Measurements from ENCODE around the gene AP3D1.
"Not testable (repeated sequence)": the region's sequence is repeated elsewhere in the genome, so short reads cannot be mapped to it uniquely, and the experiment has no call there.

AP3D1 gene

DNA sequence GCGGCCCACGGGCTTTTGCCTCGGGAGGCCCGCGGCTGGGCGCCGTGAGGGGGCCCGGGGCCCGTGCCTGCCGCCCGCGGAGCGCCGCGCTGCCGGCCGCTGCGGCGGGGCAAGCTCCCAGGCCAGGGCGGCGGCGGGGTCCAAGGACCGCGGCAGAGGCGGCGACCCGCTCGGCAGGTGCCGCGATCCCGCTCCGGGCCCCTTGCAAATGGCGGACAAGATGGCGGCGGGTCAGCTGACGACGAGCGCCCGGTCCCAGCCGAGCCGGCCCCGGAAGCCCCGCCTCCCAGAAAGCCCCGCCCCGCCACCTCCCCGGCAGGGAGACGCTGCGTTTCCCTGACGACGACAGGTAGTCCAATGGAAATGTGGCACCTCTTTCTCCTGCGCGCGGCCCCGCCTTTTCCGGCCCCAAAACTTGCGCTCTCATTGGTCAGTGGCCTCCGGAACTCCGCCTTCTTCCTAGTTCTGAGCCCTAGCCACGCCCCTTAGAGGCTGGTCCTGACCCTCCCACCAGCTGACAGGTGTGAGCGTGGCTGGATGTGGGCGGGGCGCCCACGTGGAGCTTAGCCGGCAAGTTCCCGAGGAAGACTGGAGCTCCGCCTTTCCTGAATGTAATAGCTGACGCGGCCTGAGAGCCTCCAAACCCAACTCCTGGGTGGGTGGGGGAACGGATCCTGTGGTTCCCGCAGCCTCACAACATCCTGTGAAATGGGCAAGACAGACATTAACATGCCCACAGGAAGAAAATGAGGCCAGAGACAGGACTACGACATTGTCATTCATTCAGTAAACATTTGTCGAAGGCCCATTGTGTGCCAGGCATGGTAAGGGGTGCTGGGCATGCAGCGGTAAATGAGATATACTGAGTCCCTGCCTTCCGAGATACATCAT, at the start of gene AP3D1:
AP3D1 (minus strand) TSS at position 228 of the 891 bp plus-strand sequence. CDS start 232 bp downstream, outside the sequence.
- peak; percentile 99 for DNase-seq

DNA sequence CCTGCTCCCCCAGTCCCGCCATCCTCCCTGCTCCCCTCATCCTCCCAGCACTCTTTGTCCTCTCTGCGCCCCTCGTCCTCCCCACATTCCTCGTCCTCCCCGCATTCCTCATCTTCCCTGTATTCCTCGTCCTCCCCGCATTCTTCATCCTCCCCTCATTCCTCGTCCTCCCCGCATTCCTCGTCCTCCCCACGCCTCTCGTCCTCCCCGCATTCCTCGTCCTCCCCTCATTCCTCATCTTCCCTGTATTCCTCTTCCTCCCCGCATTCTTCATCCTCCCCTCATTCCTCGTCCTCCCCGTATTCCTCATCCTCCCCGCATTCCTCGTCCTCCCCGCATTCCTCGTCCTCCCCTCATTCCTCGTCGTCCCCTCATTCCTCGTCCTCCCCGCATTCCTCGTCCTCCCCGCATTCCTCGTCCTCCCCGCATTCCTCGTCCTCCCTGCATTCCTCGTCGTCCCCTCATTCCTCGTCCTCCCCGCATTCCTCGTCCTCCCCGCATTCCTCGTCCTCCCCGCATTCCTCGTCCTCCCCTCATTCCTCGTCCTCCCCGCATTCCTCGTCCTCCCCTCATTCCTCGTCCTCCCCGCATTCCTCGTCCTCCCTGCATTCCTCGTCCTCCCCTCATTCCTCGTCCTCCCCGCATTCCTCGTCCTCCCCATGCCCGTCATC, 49.4 kb upstream of the AP3D1 start:
- not testable (repeated sequence) for DNase-seq

DNA sequence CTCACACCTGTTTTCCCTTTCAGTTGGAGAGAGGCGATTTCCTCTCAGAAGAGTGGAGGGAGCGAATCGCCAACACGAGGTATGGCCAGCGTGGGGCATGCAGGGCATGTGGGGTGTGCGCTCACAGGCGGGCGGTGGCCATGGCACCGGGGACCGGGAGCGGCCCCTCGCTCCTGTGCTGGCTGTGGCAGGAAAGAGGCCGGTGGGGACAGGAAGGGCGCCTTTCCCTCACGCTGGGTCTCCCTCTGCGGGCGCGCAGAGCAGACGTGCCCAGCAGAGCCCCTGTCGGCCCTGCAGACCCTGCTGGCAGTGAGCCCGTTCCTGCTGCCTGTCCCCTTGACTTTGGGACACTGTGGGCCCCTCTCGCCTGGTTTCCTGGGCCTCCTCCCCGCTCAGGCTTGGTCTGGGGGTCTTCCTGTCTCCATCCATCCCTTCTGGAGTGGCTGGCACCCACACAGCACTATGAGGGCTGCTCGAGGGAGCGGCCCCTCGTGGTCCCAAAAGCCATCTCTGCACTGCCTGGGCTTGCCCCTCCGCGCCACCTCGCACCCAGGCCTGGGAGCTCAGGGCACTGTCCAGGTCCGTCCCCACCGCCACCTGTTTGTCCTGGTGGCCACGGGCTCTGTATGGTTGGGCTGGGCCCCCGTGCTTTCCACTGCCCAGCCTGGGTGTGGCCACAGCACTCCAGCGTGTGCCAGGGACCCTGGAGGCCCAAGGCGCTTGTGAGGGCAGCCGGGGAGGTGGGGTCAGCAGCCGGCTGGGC, 48.7 kb upstream of the AP3D1 start:
- no peak for DNase-seq

DNA sequence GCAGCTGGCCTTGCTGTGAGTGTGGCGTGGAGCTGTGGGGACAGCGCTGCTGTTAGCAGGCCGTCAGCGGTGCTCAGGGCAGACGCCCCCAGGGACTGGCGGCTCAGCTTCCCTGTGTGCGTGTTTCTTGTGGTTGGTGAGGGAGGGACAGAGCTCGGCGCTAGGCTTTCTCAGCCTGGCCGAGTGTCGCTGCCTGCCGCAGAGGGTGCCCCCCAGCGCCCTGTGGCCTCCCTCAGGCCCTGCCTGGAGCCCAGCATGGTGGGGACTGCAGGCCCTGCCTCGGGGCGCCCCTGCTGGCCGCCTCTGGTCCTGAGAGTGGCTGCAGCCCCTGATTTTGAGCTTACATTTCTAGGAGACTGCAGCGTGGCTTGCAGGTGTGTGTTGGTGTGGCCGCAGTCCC, 47.8 kb upstream of the AP3D1 start:
- peak; percentile 7 for DNase-seq

DNA sequence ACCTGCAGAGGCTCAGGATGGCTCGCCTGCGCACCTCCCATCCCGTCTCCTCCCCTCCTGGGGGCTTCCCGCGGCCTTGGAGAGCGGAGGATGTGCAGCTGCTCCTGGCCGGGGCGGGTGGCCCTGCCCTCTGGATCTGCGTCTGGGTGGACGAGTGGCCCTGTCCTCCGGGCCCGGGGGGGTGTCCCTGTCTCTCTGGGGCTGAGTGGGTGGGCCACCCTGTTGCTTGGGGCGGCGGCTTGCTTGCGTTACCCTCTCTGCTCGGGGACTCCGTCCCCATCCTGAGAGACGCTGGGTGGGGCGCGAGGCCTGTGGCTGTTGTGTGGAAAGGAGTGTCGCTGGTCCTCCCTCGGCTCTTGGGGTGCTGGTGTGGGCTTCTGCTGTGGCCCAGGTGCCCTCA, 47.0 kb upstream of the AP3D1 start:
- no peak for DNase-seq

DNA sequence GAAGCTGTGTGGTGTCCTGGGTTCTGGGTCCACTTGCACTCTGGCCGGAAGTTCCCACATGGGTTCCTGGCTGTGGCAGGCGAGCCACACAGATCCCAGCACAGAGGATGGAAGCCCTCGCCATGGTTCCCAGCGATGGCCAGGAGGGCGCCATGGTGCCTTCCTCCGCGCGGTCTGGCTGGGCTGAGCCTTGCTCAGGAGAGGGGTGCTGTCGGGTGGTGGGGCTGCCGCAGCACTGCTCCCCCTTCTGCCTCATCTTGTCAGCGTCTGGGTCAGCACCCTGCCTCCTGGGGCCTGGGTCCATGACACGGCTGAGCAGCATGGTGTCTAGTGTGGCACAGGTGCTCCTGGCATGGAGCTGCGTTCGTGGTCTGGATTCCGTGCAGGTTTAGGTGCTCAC, 45.9 kb upstream of the AP3D1 start:
- no peak for DNase-seq

DNA sequence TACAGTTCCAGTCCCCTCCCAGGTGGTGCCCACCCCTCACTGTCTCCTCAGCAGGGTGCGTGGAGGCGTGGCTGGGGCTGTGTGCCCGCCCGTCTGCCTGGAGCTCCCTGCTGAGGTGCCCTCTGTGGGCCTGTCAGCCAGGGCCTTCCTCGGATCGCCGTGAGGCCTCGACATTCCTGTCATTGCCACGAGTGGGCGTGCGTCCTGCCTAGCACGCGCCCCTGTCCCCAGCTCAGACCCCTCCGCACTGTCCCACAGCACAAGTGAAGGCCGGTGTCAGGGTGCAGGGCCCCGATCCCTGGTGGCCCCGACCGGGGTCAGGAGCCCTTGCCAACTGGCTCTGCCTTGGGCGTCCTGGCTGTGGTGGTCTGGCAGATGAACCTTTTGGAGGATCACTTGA, 44.5 kb upstream of the AP3D1 start:
- no peak for DNase-seq

DNA sequence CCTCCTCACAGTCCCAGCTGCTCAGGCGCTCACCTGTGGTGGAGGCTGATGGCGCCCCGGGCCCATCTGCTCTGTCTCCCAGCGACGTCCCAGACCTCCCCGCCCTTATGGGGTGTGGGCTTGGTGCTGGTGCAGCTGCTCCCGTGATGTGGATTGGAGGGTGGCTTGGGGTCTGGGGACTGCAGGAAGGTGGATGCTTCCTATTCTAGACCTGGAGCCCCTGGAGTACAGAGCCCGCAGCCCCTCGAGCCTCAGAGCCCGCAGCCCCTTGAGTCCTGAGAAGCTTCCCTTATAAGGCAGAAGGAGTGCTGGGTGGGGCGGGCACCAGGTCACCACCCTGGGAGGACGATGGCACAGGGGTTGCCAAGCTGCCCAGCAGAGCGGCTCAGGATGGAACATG, 44.0 kb upstream of the AP3D1 start:
- no peak for DNase-seq

DNA sequence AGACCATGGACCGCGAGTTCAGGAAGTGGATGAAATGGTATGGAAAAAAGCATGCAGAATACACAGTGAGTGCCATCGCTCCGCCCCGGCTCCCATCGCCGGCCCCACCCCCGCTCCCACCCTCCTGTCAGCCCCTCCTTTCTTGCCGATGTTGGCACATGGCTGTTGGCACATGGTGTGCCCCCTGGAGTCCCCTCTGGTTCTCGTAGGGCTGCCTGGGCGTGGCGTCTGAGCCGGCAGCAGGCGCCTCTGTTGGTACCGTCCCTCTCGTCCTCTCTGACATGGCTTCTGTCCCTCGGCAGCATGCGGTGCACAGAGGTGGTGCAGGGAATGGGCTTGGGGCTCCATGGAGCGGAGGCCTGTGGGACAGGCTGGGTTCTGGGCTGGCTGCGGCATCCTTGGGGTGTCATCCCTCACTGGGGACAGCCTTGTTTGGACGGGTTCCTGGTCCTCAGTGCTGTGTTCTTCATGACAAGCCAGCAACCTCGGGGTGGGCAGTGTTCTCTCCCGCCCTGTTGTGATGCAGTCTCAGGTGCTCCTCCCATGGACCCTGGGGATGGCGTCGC, 43.2 kb upstream of the AP3D1 start:
- no peak for DNase-seq

DNA sequence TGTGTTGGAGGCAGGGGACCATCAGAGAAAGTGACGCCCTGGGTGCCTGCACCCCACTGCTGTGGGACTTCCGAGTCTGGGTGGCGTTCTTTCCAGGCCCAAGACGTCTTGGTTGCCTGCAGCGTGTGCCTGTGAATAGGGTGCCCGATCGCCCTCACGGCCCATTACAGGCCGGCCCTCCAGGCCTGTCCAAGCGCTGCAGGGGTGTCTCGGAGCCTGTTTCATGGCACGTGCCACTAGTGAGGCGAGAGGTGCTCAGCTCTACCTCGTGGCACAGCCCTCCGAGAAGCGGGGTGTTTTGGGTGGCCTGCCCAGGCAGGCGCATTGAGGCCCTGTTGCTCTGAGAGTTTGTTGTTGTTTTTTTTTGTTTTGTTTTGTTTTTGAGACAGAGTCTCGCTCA, 42.4 kb upstream of the AP3D1 start:
- DNase-seq = no peak

DNA sequence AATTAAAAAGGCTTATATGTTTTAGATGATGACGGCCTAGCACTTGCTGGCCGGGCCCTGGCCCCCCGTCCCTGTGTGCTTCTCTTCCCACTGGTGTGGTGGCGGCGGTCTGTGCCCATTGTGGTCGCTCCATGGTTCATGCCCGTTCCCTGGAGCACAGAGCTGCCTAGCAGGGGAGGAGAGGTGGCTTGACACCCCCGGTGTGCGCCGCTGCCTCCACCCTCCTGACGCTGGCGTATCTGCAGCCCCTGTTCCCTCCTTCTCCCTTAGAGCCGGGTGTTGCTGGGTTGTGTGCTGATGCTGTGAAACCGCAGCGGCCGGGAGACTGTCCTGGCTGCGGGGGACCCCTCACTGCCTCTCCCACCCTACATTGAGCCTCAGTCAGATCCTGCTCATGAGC, 41.5 kb upstream of the AP3D1 start:
- DNase-seq = no peak

DNA sequence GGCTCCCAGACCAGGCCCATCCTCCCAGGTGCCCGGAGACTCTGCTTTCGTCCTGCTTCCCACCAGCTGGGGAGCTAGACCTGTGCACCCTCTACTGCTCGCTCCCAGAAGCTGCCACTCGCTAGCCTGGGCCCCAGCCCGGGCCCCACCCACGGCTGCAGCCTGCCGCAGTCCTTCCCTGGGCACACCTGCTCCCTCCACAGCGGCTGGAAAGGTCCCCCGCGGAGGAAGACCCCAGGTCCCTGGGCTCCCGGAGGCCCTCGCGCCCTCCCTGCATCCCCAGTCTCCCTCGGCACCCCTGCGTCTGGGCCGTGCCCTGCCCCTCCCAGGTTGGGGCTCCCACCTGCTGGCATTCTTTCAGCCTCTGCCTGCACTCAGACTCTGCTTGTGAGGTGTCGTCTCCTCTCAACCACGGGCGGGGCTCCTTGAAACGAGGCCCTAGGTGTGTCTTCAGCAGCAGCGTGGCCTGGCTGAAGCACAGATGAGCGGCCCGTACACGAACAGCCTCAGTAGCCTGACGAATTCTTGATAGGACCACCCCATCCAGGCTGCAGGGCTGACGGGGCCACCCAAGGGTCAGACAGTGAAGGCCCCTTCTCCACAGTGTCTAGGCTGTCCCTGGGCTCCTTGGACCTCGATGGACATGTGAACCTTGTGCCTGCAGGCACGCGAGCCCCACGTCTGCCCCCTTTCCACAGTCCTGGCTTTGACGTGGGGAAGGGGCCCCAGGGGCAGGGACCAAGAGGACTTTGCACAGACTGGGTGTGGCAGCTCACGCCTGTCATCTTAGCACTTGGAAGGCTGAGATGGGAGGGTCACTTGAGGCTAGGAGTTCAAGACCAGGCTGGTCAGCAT, 40.3 kb upstream of the AP3D1 start:
- no peak for DNase-seq

DNA sequence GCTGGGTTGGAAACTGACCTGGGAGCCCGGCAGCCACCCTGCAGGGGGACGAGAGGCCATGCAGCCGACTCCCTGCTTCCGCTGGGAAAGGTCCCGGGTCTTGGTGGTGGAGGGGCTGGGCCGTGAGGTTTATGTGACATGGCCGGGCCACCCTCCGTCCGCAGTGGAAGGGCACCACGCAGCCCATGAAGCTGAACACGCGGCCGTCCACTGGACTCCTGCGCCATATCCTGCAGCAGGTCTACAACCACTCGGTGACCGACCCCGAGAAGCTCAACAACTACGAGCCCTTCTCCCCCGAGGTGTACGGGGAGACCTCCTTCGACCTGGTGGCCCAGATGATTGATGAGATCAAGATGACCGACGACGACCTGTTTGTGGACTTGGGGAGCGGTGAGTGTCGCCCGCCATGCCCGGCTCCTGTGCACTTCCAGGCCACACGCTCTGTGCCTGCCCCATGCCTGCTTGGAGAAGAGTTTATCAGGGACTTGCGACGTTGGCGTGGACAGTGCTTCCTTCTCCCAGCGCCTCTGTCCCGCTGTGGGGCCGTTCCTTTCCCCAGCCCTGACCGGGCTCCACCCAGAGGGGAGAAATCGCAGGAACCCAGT, 39.6 kb upstream of the AP3D1 start:
- no peak for DNase-seq

DNA sequence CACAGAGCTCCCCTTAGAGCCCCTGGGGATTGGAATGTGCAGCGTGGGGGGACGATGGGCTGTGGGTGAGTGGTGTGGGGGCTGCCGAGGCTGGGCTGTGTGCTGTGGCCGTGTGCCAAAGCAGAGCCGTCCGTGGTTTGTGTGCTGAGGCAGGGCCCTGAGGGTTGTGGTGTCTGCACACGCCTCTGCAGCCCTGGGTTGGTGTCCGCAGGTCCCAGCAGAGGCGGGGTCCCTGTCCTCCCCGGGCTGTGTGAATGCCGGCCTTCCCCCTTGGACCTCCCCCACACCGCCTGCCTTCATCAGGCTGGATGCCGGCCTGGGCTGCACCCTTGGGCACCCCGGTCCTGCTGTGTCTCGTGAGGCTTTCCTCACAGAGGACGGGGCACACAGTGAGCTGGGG, 38.5 kb upstream of the AP3D1 start:
- no peak for DNase-seq

DNA sequence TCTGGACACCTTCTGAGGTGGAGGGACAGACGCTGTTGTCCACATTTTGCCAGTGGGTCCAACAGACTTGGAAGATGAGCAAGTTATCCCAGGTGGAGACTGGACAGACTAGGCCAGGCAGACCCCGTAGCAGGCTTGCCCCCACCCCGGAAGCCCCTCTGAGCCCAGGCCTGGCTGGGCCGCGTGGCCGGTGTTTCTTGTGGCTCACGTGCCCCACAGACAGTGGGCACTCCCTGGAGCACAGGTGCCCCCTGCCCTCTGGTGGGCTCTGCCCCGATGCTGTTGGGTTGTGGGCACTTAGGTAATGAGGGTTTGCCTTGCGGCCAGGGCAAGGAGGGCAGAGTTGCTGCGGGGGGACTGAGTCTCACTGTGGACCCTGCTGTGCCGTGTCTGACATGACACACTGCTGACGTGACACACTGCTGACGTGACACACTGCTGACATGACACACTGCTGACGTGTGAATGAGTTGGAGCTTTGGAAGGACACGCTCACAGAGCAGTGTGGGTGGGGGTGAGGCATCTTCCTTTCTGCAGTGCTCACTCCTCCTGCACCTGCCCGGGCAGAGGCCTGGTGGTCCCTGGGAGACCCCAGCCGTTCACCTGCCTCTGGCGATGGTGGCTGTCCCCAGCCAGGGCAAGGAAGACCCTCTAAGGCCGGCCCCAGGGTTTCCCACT, 37.5 kb upstream of the AP3D1 start:
- no peak for DNase-seq

DNA sequence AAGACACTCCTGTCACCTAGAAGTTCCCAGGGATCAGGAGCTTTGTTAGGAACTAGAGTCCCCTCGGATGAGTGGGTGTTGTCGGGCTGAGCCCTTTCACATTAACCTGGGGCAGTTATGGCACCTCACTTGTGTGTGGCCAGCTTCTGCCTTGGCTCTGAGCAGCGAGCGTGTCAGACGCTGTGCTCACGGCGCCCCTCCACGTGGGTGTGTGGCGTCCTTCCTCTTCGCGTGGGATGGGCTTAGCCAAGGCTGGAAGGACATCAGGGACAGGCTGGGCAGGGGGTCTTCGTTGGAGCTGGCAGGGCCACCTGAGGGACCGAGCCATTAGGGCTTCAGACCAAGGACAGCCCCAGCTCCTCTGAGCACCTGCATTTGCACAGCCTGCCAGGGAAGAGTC, 35.8 kb upstream of the AP3D1 start:
- no peak for DNase-seq

DNA sequence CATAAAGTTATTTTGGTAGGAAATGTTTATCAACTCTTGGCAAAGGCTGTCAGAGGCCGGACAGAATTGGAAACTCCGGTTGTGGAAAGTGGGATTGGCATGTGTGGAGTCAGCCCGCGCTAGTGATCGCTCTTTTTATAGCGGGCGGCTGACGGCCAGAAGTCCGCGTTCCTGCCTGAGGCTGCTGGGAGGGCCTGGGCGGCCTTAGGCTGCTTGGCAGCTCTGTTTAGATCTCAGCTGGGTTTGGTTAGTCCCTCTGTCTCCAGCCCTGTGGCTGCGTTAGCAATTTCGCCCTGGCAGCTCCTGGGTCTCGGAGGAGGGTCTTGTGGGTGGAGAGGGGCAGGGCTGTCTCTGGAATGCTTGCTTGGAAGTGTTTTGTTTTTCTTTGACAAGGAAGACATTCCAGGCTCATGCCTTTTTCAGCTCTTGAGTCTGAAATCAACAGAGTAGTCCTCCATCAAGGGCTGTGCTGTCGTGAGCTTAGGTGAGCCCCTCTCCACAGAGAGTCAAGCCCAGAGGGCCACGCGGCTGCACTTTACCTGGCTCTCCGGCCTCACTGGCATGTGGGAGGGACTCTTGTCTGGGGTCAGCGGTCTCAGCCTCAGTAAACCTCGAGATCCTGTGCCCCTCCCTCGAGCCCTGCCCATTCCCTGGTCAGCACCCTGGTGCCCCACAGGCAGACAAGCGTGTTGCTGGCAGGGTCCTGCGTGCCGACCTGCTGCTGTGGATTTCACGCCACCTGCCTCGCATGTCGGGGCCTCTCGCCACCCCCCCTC, 34.9 kb upstream of the AP3D1 start:
- no peak for DNase-seq

DNA sequence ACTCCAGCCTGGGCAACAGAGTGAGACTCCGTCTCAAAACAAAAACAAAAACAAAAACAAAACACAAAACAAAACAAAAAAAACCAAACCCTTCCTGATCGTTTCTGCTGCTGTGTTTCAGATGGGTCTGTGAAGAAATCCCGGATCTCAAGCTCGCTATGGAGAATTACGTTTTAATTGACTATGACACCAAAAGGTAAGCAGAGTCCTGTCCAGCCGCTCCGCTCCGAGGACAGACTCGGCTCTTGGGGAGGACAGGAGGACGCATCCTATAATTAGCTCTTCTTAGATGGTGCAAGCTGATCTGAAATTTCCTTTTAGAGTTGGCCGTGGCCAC, 34.3 kb upstream of the AP3D1 start:
- no peak for DNase-seq

DNA sequence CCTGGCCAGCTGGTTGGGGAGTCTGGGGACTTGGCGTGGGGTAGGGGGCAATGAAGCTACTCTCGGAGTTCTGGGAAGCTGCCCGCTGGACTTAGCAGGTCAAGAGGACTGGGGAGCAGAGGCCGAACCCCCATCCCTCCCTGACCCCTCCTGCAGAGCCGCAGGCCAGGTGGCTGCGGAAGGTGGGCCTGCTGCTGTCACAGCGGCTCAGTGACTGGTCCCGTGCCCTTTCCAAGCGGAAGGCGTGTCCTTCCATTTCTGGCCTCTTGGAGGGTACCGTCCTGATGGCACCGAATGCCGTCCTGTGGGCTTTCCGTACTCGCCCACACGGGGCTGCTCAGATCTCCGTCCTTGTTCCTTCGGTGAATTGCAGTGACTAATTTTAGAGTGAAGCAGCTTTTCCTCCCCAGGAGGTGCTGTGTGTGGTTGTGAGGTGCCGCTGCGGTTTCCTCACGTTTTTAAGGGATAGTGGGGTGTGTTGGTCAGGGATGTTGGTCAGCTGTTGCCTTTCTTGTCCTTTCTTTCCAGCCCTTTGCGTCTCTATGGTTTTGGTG, 33.1 kb upstream of the AP3D1 start:
- no peak for DNase-seq

DNA sequence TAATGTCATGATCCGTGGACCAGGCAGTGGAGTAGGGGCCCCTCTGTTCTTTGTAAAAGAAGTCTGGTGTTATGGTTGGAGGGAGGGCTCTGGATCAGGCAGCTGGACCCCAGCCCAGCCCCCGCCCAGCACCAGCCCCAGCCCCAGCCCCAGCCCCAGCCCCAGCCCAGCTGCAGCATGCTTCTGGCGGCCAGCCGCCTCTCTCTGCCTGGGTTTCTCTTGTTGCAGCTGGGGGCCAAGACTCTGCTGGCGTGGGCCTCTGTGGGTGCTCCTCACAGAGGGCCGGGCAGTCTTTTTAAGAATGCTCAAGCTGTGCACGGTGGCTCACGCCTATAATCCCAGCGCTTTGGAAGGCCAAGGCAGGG, 30.2 kb upstream of the AP3D1 start:
- DNase-seq = no peak

Measured in NCI-H82 (cell line).